HEK293 (cell line): ENCODE data around the gene SLC16A5.

Experiments used
- CTCF ChIP-seq: fragments of 450-650 bp; formaldehyde crosslinking; IDR thresholded peaks from 2 replicates; pipeline ENCODE4 v1.5.1; 2016; ENCODE audit warnings: missing biosample characterization, missing genetic modification characterization
- HOXA7 ChIP-seq: sonication (generic); formaldehyde crosslinking; IDR thresholded peaks from 2 replicates; pipeline ENCODE4 v1.8.1; 2022; ENCODE audit warnings: missing genetic modification reagents, borderline replicate concordance
- KLF10 ChIP-seq: fragments of 450-650 bp; IDR thresholded peaks from 2 replicates; pipeline ENCODE4 v1.5.1; 2018; ENCODE audit warnings: missing biosample characterization, mild to moderate bottlenecking, missing genetic modification characterization
- MEIS1 ChIP-seq: sonication (generic); formaldehyde crosslinking; IDR thresholded peaks from 2 replicates; pipeline ENCODE4 v1.8.1; 2022; ENCODE audit warnings: missing genetic modification reagents, mild to moderate bottlenecking, borderline replicate concordance
- MZF1 ChIP-seq: fragments of 450-650 bp; formaldehyde crosslinking; IDR thresholded peaks from 2 replicates; pipeline ENCODE4 v1.5.1; 2017; ENCODE audit warnings: missing biosample characterization, missing genetic modification characterization, borderline replicate concordance
- REST ChIP-seq: fragments of 450-650 bp; formaldehyde crosslinking; IDR thresholded peaks from 2 replicates; pipeline ENCODE4 v1.5.1; 2016; ENCODE audit warnings: missing biosample characterization, missing genetic modification characterization
- TRIM28 ChIP-seq: IDR thresholded peaks from 2 replicates; pipeline ENCODE4 v1.6.1; 2011; ENCODE audit warnings: low read length, control low read depth, borderline replicate concordance
- ZNF114 ChIP-seq: fragments of 450-650 bp; formaldehyde crosslinking; IDR thresholded peaks from 2 replicates; pipeline ENCODE4 v1.5.0; 2017; ENCODE audit warnings: missing biosample characterization, missing genetic modification characterization
- ZNF362 ChIP-seq: fragments of 450-650 bp; formaldehyde crosslinking; IDR thresholded peaks from 2 replicates; pipeline ENCODE4 v1.5.1; 2016; ENCODE audit warnings: missing biosample characterization, missing genetic modification characterization
- ZNF394 ChIP-seq: fragments of 450-650 bp; formaldehyde crosslinking; IDR thresholded peaks from 2 replicates; pipeline ENCODE4 v1.5.1; 2016; ENCODE audit warnings: missing biosample characterization, missing genetic modification characterization, mild to moderate bottlenecking, moderate library complexity, borderline replicate concordance
- ZNF76 ChIP-seq: fragments of 450-650 bp; formaldehyde crosslinking; IDR thresholded peaks from 2 replicates; pipeline ENCODE4; 2016; ENCODE audit warnings: low read depth, missing biosample characterization, missing genetic modification characterization, borderline replicate concordance
- ZSCAN18 ChIP-seq: fragments of 450-650 bp; formaldehyde crosslinking; IDR thresholded peaks from 2 replicates; pipeline ENCODE4 v1.5.1; 2016; ENCODE audit warnings: missing biosample characterization, missing genetic modification characterization
- ZXDB ChIP-seq: fragments of 450-650 bp; formaldehyde crosslinking; IDR thresholded peaks from 2 replicates; pipeline ENCODE4 v1.5.1; 2016; ENCODE audit warnings: missing biosample characterization, missing genetic modification characterization
- TF ChIP-seq, protein P1 (sequence below): fragments of 450-650 bp; formaldehyde crosslinking; IDR thresholded peaks from 2 replicates; pipeline ENCODE4 v1.5.1; 2016; ENCODE audit warnings: missing biosample characterization, missing genetic modification characterization, borderline replicate concordance

DNA sequence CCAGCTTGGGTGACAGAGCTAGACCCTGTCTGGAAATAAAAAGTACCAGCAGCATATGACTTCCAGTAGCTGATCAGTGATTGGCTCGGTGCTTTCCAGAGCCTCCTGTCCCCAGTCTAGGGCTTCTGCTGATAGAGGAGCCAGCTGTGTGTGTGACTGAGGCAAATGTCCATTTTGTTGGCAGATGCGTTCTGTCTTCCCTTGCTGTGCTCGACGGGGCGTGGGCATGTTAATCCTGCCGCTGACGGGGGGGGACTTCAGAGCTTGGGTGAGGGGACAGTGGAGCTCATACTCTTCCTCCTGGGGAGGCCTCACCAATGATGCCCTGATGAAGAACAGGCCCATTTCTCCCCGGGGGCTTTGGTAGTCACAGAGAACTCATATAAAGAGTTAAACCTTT is 26.1 kb upstream of the SLC16A5 start:
- TF ChIP-seq CTCF (tag by site-specific recombination): no peak
- TF ChIP-seq ZNF114 (tag by site-specific recombination): no peak
- TF ChIP-seq ZXDB (tag by site-specific recombination): no peak
- no peak for TF ChIP-seq REST (tag by site-specific recombination)
- TF ChIP-seq MZF1: no peak
- TF ChIP-seq KLF10 (tag by site-specific recombination): no peak
- TF ChIP-seq ZNF362 (tag by site-specific recombination): no peak
- no peak for TF ChIP-seq TRIM28
- TF ChIP-seq, protein P1, sequence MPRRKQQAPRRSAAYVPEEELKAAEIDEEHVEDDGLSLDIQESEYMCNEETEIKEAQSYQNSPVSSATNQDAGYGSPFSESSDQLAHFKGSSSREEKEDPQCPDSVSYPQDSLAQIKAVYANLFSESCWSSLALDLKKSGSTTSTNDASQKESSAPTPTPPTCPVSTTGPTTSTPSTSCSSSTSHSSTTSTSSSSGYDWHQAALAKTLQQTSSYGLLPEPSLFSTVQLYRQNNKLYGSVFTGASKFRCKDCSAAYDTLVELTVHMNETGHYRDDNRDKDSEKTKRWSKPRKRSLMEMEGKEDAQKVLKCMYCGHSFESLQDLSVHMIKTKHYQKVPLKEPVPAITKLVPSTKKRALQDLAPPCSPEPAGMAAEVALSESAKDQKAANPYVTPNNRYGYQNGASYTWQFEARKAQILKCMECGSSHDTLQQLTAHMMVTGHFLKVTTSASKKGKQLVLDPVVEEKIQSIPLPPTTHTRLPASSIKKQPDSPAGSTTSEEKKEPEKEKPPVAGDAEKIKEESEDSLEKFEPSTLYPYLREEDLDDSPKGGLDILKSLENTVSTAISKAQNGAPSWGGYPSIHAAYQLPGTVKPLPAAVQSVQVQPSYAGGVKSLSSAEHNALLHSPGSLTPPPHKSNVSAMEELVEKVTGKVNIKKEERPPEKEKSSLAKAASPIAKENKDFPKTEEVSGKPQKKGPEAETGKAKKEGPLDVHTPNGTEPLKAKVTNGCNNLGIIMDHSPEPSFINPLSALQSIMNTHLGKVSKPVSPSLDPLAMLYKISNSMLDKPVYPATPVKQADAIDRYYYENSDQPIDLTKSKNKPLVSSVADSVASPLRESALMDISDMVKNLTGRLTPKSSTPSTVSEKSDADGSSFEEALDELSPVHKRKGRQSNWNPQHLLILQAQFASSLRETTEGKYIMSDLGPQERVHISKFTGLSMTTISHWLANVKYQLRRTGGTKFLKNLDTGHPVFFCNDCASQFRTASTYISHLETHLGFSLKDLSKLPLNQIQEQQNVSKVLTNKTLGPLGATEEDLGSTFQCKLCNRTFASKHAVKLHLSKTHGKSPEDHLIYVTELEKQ (tag by site-specific recombination): no peak
- TF ChIP-seq ZNF394 (tag by site-specific recombination): no peak
- TF ChIP-seq ZNF76 (tag by site-specific recombination): no peak
- TF ChIP-seq ZSCAN18 (tag by site-specific recombination): no peak
- no peak for TF ChIP-seq MEIS1
- no peak for TF ChIP-seq HOXA7 (CRISPR knock-in tag)
